IPS DF 4.7 (cell line): ENCODE results near the gene ZBTB21.
"Not testable (repeated sequence)": the region's sequence is repeated elsewhere in the genome, so short reads cannot be mapped to it uniquely, and the experiment has no call there.

ENCODE experiments used
- DNase-seq: peaks from one replicate; pipeline ENCODE4 v3.0.0-alpha.2; 2013; ENCODE audit warnings: low spot score; ENCODE audit errors: extremely low read depth

Gene ZBTB21

GRCh38 chr21:41970751-41971653, 39.2 kb downstream of the ZBTB21 start:
- DNase-seq, result no peak

- DNase-seq, result no peak
Measured at GRCh38 chr21:41970106-41970391, 40.1 kb downstream of the ZBTB21 start.

- no peak for DNase-seq
Measured at GRCh38 chr21:41967708-41968107, 42.5 kb downstream of the ZBTB21 start.

- DNase-seq, result no peak
Measured at GRCh38 chr21:41966872-41967621, 43.1 kb downstream of the ZBTB21 start.

GRCh38 chr21:41966041-41966833, 43.9 kb downstream of the ZBTB21 start:
- no peak for DNase-seq

- DNase-seq, result no peak
Measured at GRCh38 chr21:41965461-41966013, 44.6 kb downstream of the ZBTB21 start.

- DNase-seq, result no peak
Measured at GRCh38 chr21:41965045-41965444, 45.1 kb downstream of the ZBTB21 start.

- no peak for DNase-seq
Measured at GRCh38 chr21:41964171-41964570, 46.0 kb downstream of the ZBTB21 start.

GRCh38 chr21:41962425-41962966, 47.7 kb downstream of the ZBTB21 start:
- no peak for DNase-seq

- no peak for DNase-seq
Measured at GRCh38 chr21:41961753-41962152, 48.4 kb downstream of the ZBTB21 start.

GRCh38 chr21:41961282-41961701, 48.9 kb downstream of the ZBTB21 start:
- no peak for DNase-seq

GRCh38 chr21:41960386-41960785, 49.8 kb downstream of the ZBTB21 start:
- DNase-seq, result no peak

GRCh38 chr21:41959697-41960096, 50.5 kb downstream of the ZBTB21 start:
- not testable (repeated sequence) for DNase-seq

- DNase-seq, result no peak
Measured at GRCh38 chr21:41958886-41959563, 51.1 kb downstream of the ZBTB21 start.

- no peak for DNase-seq
Measured at GRCh38 chr21:41957991-41958766, 52.0 kb downstream of the ZBTB21 start.

- no peak for DNase-seq
Measured at GRCh38 chr21:41956926-41957729, 53.0 kb downstream of the ZBTB21 start.

GRCh38 chr21:41955516-41955915, 54.6 kb downstream of the ZBTB21 start:
- no peak for DNase-seq

GRCh38 chr21:41954654-41955499, 55.3 kb downstream of the ZBTB21 start:
- no peak for DNase-seq
